GM12878 (cell line): Measurements from ENCODE around the gene VCL. TPM values are rescaled to one million over a fixed set of nuclear protein-coding genes. Genes with fewer than 3 reads are reported as not detected.
A peak's percentile ranks its signal among the peaks of the same experiment; 100 is the strongest.

Experiments
- ATAC-seq: fragments of 200-7000 bp; cut with Tn5 transposase; 3 replicates; pipeline ENCODE4 v1.9.1; 2020; ENCODE audit warnings: mild to moderate bottlenecking, moderate library complexity
- BruUV-seq: library from RNA; stranded (reverse); fragments of 400-500 nt; replicated peaks from 2 replicates; lab custom pipeline; 2021; lab: Mats Ljungman, UMichigan
- CTCF ChIA-PET: fragments of 300-600 bp; sonication (Branson Sonifier 250); formaldehyde crosslinking; extraction: SDS; loops from one replicate; lab custom pipeline; 2021; ENCODE audit warnings: inconsistent platforms; lab: Yijun Ruan, JAX
- POLR2A ChIA-PET: fragments of 350-600 bp; formaldehyde crosslinking; extraction: SDS; loops from one replicate; lab custom pipeline; 2021; ENCODE audit warnings: inconsistent platforms; lab: Charles Lee
- RAD21 ChIA-PET: fragments of 300-600 bp; sonication (Branson Sonifier 250); formaldehyde crosslinking; loops from one replicate; lab custom pipeline; 2023; ENCODE audit warnings: antibody characterized with exemption; ENCODE audit not compliant: unreplicated experiment; lab: Charles Lee
- SMC1A ChIA-PET: fragments of 300-600 bp; sonication (Branson Sonifier 250); formaldehyde crosslinking; loops from one replicate; lab custom pipeline; 2023; ENCODE audit not compliant: unreplicated experiment, uncharacterized antibody; lab: Charles Lee
- DNase-seq: peaks from one replicate; pipeline ENCODE4 v3.0.0-alpha.2; 2011; ENCODE audit warnings: low read depth, low spot score
- FAIRE-seq: peaks from 3 replicates; lab custom pipeline; 2011; peaks lifted over from hg19 to GRCh38; lab: Jason Lieb, UNC
- H2AFZ ChIP-seq: 2 replicates; pipeline ENCODE4 v1.6.0; 2011; ENCODE audit warnings: low read depth, low read length, control low read depth; ENCODE audit not compliant: control insufficient read depth
- H3K27ac ChIP-seq: 2 replicates; pipeline ENCODE4 v1.5.1; 2011; ENCODE audit warnings: control low read depth; ENCODE audit not compliant: control insufficient read depth, insufficient read depth
- H3K27me3 ChIP-seq, 2 experiments: replicated peaks in 1 of 2; 2 replicates each; pipeline versions ENCODE4 v1.6.0 to v1.6.1; 2011; ENCODE audit warnings: low read length in 1 of 2; ENCODE audit not compliant: control insufficient read depth in 2 of 2, insufficient read depth in 2 of 2
- H3K36me3 ChIP-seq, 2 experiments: 2 replicates each; pipeline ENCODE4 v1.5.1; 2011; ENCODE audit warnings: low read length in 1 of 2; ENCODE audit not compliant: control insufficient read depth in 2 of 2, insufficient read depth in 2 of 2
- H3K4me1 ChIP-seq: 2 replicates; pipeline ENCODE4 v1.6.1; 2011; ENCODE audit warnings: mild to moderate bottlenecking, low read length, moderate library complexity, mixed read lengths; ENCODE audit not compliant: control insufficient read depth, insufficient read depth
- H3K4me2 ChIP-seq: 2 replicates; pipeline ENCODE4 v1.6.0; 2011; ENCODE audit warnings: control low read depth; ENCODE audit not compliant: control insufficient read depth, insufficient read depth
- H3K4me3 ChIP-seq: fragments of 200-600 bp; sonication (generic); 2 replicates; pipeline ENCODE4 v1.5.1; 2016
- H3K79me2 ChIP-seq: 2 replicates; pipeline ENCODE4 v1.6.0; 2011; ENCODE audit warnings: low read length; ENCODE audit not compliant: control insufficient read depth, insufficient read depth
- H3K9ac ChIP-seq: 2 replicates; pipeline ENCODE4 v1.8.0; 2011; ENCODE audit warnings: low read length, control low read depth, mixed read lengths; ENCODE audit not compliant: control insufficient read depth, insufficient read depth
- H3K9me3 ChIP-seq: replicated peaks from 3 replicates; pipeline ENCODE4 v1.5.1; 2011; ENCODE audit warnings: mild to moderate bottlenecking, low read length; ENCODE audit not compliant: control insufficient read depth, insufficient read depth
- H4K20me1 ChIP-seq: 2 replicates; pipeline ENCODE4 v1.6.0; 2011; ENCODE audit not compliant: control insufficient read depth, insufficient read depth
- ASH2L ChIP-seq: fragments of 300-600, 200-600 bp; sonication (generic); IDR thresholded peaks from 2 replicates; pipeline ENCODE4 v1.6.1; 2017; ENCODE audit warnings: low read depth, mild to moderate bottlenecking, borderline replicate concordance
- BHLHE40 ChIP-seq, 2 experiments: fragments of 450-650 bp in 1 of 2; IDR thresholded peaks; 2 replicates each; pipeline ENCODE4 v1.6.1; 2011 to 2017; ENCODE audit warnings: low read depth in 2 of 2, borderline replicate concordance in 1 of 2, improper control_type of control experiment in 1 of 2, low read length in 1 of 2, mild to moderate bottlenecking in 1 of 2
- EP300 ChIP-seq, 2 experiments: fragments of 150-350 bp in 1 of 2; IDR thresholded peaks; 2 replicates each; pipeline ENCODE4 v1.6.1; 2011 to 2012; ENCODE audit warnings: low read depth in 2 of 2, low read length in 2 of 2, borderline replicate concordance in 1 of 2, improper control_type of control experiment in 1 of 2, inconsistent platforms in 1 of 2; ENCODE audit not compliant: control insufficient read depth in 1 of 2
- EZH2 ChIP-seq: IDR thresholded peaks from 2 replicates; pipeline ENCODE4 v1.6.1; 2012; ENCODE audit warnings: low read depth, mild to moderate bottlenecking, control low read depth, inconsistent platforms, low read length, borderline replicate concordance; ENCODE audit not compliant: control insufficient read depth
- FOS ChIP-seq: IDR thresholded peaks from 3 replicates; pipeline ENCODE4 v1.6.1; 2011; ENCODE audit warnings: borderline replicate concordance; ENCODE audit not compliant: insufficient read length; ENCODE audit errors: extremely low read depth
- JUNB ChIP-seq: IDR thresholded peaks from 2 replicates; pipeline ENCODE4 v1.6.1; 2016; ENCODE audit warnings: antibody characterized with exemption, mild to moderate bottlenecking
- KLF5 ChIP-seq: fragments of 450-650 bp; IDR thresholded peaks from 2 replicates; pipeline ENCODE4 v1.6.1; 2014; ENCODE audit warnings: mild to moderate bottlenecking; ENCODE audit not compliant: partially characterized antibody
- MEF2A ChIP-seq: IDR thresholded peaks from 2 replicates; pipeline ENCODE4 v1.6.1; 2011; ENCODE audit warnings: low read depth, mild to moderate bottlenecking, low read length, moderate library complexity; ENCODE audit not compliant: insufficient read depth
- NFXL1 ChIP-seq: fragments of 450-650 bp; IDR thresholded peaks from 2 replicates; pipeline ENCODE4 v1.6.1; 2017; ENCODE audit warnings: antibody characterized with exemption, mild to moderate bottlenecking, borderline replicate concordance
- ZNF207 ChIP-seq: fragments of 450-650 bp; IDR thresholded peaks from 2 replicates; pipeline ENCODE4 v1.6.1; 2014; ENCODE audit warnings: antibody characterized with exemption, mild to moderate bottlenecking, borderline replicate concordance
- ZNF384 ChIP-seq: IDR thresholded peaks from 2 replicates; pipeline ENCODE4 v1.6.1; 2012; ENCODE audit warnings: low read depth, mild to moderate bottlenecking, low read length, improper control_type of control experiment, borderline replicate concordance
- WGBS: methylation state at CpG from one replicate; pipeline ENCODE4 v1.1.6; 2016; ENCODE audit warnings: low lambda C conversion rate; ENCODE audit not compliant: insufficient replicate concordance, insufficient coverage; ENCODE audit errors: missing lambda C conversion rate; 5-methylcytosine and 5-hydroxymethylcytosine counted together
- in situ Hi-C: fragments of 300-500 bp; cut with MboI; formaldehyde crosslinking; loops from 9 replicates; pipeline ENCODE4 v1.14.3; 2018; ENCODE audit warnings: mixed read lengths
- intact Hi-C: fragments of 100-400 bp; cut with micrococcal nuclease; formaldehyde crosslinking; loops from one replicate; pipeline ENCODE4 v1.14.2; 2022; ENCODE audit not compliant: unreplicated experiment
- polyA plus RNA-seq, 11 experiments: library from polyadenylated mRNA; depleted of rRNA in 4 of 11; unstranded in 6 of 11; stranded (reverse) in 5 of 11; fragments of >200 nt; fragmentation: Nextera tagmentation in 4 of 11; fragmentation: Illumina TruSeq in 1 of 11; extraction: Ambion mirVana in 4 of 11; extraction: Trizol in 1 of 11; gene quantifications; 1 replicate in 1 of 11; 2 replicates in 10 of 11; pipeline versions ENCODE4 v1.2.1 to v1.2.3, GENCODE V29; 2011 to 2016; ENCODE audit warnings: inconsistent platforms in 2 of 11, missing spikeins in 2 of 11, low read depth in 1 of 11
- total RNA-seq, 4 experiments: library from RNA; depleted of rRNA in 3 of 4; stranded (reverse); fragments of >200 nt in 3 of 4; fragmentation: Illumina TruSeq in 1 of 4; extraction: Trizol in 1 of 4; gene quantifications; 2 replicates each; pipeline versions ENCODE4 v1.2.1 to v1.2.3, GENCODE V29; 2013 to 2021
- TF ChIP-seq, protein P1 (sequence below): fragments of 450-650 bp; IDR thresholded peaks from 2 replicates; pipeline ENCODE4 v1.6.1; 2018; ENCODE audit warnings: borderline replicate concordance, mild to moderate bottlenecking; ENCODE audit not compliant: partially characterized antibody
- TF ChIP-seq, protein P2 (sequence below): fragments of 150-350 bp; IDR thresholded peaks from 2 replicates; pipeline ENCODE4 v1.6.1; 2014; ENCODE audit warnings: mild to moderate bottlenecking, low read depth, low read length
- TF ChIP-seq, protein P3 (sequence below): IDR thresholded peaks from 2 replicates; pipeline ENCODE4 v1.6.1; 2011; ENCODE audit warnings: borderline replicate concordance, low read depth, mild to moderate bottlenecking, moderate library complexity, low read length; ENCODE audit not compliant: insufficient read depth, poor library complexity, severe bottlenecking
- TF ChIP-seq, protein P4 (sequence below): fragments of 450-650 bp; IDR thresholded peaks from 2 replicates; pipeline ENCODE4 v1.6.1; 2016; ENCODE audit warnings: mild to moderate bottlenecking

Gene VCL
- total and polyA plus RNA-seq, 10 of the 15 experiments (the other 5 are each of a cell fraction or from before 2014, with no cell fraction given) = 6.7 to 54.6 (median 24.3) TPM

DNA sequence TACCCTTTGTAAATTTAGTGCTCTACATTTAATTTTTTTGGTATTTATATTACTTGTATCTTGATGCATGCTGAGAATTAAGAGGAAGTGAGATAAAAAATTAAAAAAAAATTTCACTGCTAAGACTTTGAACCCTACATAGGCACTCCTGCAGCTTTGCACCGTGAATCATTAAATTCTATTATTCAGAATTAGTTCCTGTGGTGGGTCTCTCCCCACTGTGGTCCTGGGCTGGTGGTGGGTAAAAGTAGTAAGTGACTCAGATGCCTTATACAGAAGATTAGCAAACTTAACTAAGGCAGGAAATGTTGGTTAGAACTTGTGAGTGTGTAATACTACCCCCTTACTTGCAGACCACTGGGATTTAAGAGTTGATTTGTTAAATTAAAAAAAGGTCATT, 80.1 kb downstream of the VCL start:
- FAIRE-seq (no peak), DNase-seq (peak; percentile 41), ATAC-seq (peak; percentile 89)
- in situ Hi-C loops (loop anchor here (25.0 kb wide), 1 partner anchor 191 kb away; no protein-coding TSS in a partner anchor), intact Hi-C loops (no loop called here)
- ChIA-PET CTCF (interaction anchor here (1.0 to 8.1 kb wide), 6 partner anchors 19 to 198 kb away, joined by 3 to 102 read pairs (median 30); no protein-coding TSS in a partner anchor), POLR2A (interaction anchor here (1.0 to 1.8 kb wide), 2 partner anchors 19 to 112 kb away, joined by 3 to 4 read pairs; no protein-coding TSS in a partner anchor), RAD21 (interaction anchor here (0.9 to 6.8 kb wide), 6 partner anchors 19 to 228 kb away, joined by 3 to 105 read pairs (median 4); no protein-coding TSS in a partner anchor), SMC1A (interaction anchor here (0.6 to 9.2 kb wide), 11 partner anchors 18 to 188 kb away, joined by 3 to 160 read pairs (median 30); no protein-coding TSS in a partner anchor)
- Histone ChIP-seq H3K4me3 (no peak overlapping the region), H3K4me1 (peaks cover 29% of the 10 kb centered on the region), H3K4me2 (peak overlapping the region; percentile 38; the same call in 1 of the 2 replicates), H3K79me2 (no peaks in the 10 kb centered on the region), H3K9me3 (no peaks in the 10 kb centered on the region), H3K9ac (no peak overlapping the region), H3K27me3 (no peaks in the 10 kb centered on the region), H2AFZ (no peak overlapping the region), H4K20me1 (no peaks in the 10 kb centered on the region), H3K36me3 (no peaks in the 10 kb centered on the region), H3K27ac (no peak overlapping the region)
- 0% methylated on average over 1 of the region's 1 CpG for WGBS
- BruUV-seq = no TSS peak
- TF ChIP-seq KLF5 (no peak), EP300 (IDR thresholded peaks at IDR 0.05; ENCODE audit: borderline replicate concordance in 1 of 2, control insufficient read depth in 1 of 2, low read depth in 2 of 2, low read length in 2 of 2) (peak; percentile 46 to 54; a peak in 3 of 4 replicates), EZH2 (no peak), ASH2L (no peak), JUNB (peak; percentile 31; the same call in 1 of the 2 replicates), MEF2A (peak; percentile 76), BHLHE40 (IDR thresholded peaks at IDR 0.05; ENCODE audit: borderline replicate concordance in 1 of 2, low read depth in 2 of 2, low read length in 1 of 2) (peak in 1 of 2 experiments; percentile 41; a peak in 1 of 4 replicates), FOS (no peak), ZNF207 (no peak), ZNF384 (peak; percentile 88), NFXL1 (no peak)
- TF ChIP-seq, protein P1, sequence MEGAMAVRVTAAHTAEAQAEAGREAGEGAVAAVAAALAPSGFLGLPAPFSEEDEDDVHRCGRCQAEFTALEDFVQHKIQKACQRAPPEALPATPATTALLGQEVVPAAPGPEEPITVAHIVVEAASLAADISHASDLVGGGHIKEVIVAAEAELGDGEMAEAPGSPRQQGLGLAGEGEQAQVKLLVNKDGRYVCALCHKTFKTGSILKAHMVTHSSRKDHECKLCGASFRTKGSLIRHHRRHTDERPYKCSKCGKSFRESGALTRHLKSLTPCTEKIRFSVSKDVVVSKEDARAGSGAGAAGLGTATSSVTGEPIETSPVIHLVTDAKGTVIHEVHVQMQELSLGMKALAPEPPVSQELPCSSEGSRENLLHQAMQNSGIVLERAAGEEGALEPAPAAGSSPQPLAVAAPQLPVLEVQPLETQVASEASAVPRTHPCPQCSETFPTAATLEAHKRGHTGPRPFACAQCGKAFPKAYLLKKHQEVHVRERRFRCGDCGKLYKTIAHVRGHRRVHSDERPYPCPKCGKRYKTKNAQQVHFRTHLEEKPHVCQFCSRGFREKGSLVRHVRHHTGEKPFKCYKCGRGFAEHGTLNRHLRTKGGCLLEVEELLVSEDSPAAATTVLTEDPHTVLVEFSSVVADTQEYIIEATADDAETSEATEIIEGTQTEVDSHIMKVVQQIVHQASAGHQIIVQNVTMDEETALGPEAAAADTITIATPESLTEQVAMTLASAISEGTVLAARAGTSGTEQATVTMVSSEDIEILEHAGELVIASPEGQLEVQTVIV = no peak
- TF ChIP-seq, protein P2, sequence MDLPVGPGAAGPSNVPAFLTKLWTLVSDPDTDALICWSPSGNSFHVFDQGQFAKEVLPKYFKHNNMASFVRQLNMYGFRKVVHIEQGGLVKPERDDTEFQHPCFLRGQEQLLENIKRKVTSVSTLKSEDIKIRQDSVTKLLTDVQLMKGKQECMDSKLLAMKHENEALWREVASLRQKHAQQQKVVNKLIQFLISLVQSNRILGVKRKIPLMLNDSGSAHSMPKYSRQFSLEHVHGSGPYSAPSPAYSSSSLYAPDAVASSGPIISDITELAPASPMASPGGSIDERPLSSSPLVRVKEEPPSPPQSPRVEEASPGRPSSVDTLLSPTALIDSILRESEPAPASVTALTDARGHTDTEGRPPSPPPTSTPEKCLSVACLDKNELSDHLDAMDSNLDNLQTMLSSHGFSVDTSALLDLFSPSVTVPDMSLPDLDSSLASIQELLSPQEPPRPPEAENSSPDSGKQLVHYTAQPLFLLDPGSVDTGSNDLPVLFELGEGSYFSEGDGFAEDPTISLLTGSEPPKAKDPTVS = no peak
- TF ChIP-seq, protein P3, sequence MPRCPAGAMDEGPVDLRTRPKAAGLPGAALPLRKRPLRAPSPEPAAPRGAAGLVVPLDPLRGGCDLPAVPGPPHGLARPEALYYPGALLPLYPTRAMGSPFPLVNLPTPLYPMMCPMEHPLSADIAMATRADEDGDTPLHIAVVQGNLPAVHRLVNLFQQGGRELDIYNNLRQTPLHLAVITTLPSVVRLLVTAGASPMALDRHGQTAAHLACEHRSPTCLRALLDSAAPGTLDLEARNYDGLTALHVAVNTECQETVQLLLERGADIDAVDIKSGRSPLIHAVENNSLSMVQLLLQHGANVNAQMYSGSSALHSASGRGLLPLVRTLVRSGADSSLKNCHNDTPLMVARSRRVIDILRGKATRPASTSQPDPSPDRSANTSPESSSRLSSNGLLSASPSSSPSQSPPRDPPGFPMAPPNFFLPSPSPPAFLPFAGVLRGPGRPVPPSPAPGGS = peak; percentile 28
- TF ChIP-seq, protein P4, sequence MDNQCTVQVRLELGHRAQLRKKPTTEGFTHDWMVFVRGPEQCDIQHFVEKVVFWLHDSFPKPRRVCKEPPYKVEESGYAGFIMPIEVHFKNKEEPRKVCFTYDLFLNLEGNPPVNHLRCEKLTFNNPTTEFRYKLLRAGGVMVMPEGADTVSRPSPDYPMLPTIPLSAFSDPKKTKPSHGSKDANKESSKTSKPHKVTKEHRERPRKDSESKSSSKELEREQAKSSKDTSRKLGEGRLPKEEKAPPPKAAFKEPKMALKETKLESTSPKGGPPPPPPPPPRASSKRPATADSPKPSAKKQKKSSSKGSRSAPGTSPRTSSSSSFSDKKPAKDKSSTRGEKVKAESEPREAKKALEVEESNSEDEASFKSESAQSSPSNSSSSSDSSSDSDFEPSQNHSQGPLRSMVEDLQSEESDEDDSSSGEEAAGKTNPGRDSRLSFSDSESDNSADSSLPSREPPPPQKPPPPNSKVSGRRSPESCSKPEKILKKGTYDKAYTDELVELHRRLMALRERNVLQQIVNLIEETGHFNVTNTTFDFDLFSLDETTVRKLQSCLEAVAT = no peak
